Lower leg skin (tissue), 3 donors: ENCODE results near the gene BTG4.

Source experiments
- POLR2A ChIP-seq, 2 donors: fragments of 450-650 bp; IDR thresholded peaks; one replicate each; pipeline ENCODE4 v1.6.1; 2016 to 2017; ENCODE audit warnings: antibody characterized with exemption in 2 of 2, mild to moderate bottlenecking in 1 of 2, moderate library complexity in 1 of 2
- TF ChIP-seq, protein P1 (sequence below), 3 donors: fragments of 450-650 bp; IDR thresholded peaks; one replicate each; pipeline ENCODE4 v1.5.1; 2016; ENCODE audit warnings: antibody characterized with exemption in 3 of 3, mild to moderate bottlenecking in 3 of 3, moderate library complexity in 2 of 3

DNA sequence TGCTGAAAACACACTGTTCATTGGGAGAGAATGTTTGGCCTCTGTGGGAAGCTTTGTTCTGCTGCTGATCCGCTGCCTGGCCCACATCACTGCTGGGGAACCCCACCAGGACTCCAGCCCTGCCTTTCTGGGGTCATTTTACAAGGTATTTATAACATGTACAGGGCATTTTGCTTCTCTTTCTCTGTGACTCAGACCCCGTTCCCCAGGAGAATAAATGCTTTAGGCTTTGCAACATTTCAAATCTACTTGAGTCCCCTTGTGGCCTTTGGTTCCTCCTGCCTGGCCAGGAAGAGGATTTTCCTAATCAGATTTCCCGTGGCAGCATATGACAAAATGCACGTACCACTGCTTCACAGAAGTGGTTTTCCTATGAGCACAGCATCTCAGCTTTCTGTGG lies 43.0 kb downstream of the BTG4 start:
- TF ChIP-seq, protein P1, sequence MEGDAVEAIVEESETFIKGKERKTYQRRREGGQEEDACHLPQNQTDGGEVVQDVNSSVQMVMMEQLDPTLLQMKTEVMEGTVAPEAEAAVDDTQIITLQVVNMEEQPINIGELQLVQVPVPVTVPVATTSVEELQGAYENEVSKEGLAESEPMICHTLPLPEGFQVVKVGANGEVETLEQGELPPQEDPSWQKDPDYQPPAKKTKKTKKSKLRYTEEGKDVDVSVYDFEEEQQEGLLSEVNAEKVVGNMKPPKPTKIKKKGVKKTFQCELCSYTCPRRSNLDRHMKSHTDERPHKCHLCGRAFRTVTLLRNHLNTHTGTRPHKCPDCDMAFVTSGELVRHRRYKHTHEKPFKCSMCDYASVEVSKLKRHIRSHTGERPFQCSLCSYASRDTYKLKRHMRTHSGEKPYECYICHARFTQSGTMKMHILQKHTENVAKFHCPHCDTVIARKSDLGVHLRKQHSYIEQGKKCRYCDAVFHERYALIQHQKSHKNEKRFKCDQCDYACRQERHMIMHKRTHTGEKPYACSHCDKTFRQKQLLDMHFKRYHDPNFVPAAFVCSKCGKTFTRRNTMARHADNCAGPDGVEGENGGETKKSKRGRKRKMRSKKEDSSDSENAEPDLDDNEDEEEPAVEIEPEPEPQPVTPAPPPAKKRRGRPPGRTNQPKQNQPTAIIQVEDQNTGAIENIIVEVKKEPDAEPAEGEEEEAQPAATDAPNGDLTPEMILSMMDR (IDR thresholded peaks at IDR 0.05), result no peak
- no peak for TF ChIP-seq POLR2A (IDR thresholded peaks at IDR 0.05)
